NCI-H345 treated with DMSO at 0.1 percent for 48 hours (cell line): ENCODE data around the gene YY1.

ENCODE experiments used
- DNase-seq: peaks from one replicate; lab custom pipeline; 2025; ENCODE audit not compliant: unreplicated experiment; lab: John Stamatoyannopoulos, UW

YY1 gene

DNA sequence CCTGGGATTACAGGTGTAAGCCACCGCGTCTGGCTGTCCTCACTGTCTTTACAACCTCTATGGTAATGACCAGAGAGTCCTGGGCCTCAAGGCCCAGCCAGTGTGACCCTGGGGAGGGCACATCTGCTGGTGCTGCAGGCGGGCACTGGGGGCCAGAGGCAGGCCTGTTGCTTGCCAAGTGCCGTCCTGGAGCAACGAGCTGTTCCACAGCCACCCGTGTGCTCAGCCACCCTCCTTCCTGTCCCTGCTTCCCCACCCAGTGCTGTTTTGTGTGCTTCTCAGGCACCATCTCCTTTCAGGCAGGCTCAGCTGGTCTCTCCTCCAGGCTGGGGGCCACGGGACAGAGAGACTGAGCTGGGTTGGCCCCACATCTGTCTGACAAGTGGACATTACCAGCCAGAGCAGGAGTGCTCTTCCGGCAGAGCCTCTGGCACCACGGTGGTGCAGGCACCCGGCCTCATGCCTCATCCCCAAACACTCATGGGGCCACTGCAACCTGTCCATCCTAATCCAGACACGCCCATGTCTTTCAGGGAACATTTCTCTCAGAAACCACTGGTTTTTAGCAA, 93.2 kb downstream of the YY1 start:
- no peak for DNase-seq
